CD8-positive, alpha-beta memory T cell (primary cell): ENCODE results near the gene UPF2. TPM values are rescaled to one million over a fixed set of nuclear protein-coding genes. Genes with fewer than 3 reads are reported as not detected.

Experiments
- CTCF ChIA-PET: fragments of 350-600 bp; sonication (Branson Sonifier 250); formaldehyde crosslinking; loops from one replicate; lab custom pipeline; 2021; ENCODE audit warnings: antibody characterized with exemption; lab: Charles Lee
- POLR2A ChIA-PET: fragments of 350-600 bp; sonication (Branson Sonifier 250); formaldehyde crosslinking; loops from one replicate; lab custom pipeline; 2021; ENCODE audit warnings: antibody characterized with exemption; lab: Charles Lee
- DNase-seq, 5 donors: peaks; one replicate each; pipeline versions ENCODE4 v3.0.0 to v3.0.0-alpha.2; 2020 to 2022; ENCODE audit warnings: mixed read lengths in 1 of 5
- H3K27ac ChIP-seq: one replicate; pipeline ENCODE4 v1.7.0; 2013; ENCODE audit warnings: low read depth, mild to moderate bottlenecking, low read length, moderate library complexity
- H3K27me3 ChIP-seq: 2 replicates; pipeline ENCODE4 v1.7.0; 2013; ENCODE audit warnings: low read length, mild to moderate bottlenecking; ENCODE audit not compliant: insufficient read depth, poor library complexity, severe bottlenecking
- H3K36me3 ChIP-seq: 2 replicates; pipeline ENCODE4 v1.7.0; 2013; ENCODE audit warnings: mild to moderate bottlenecking, low read length, moderate library complexity; ENCODE audit not compliant: insufficient read depth
- H3K4me1 ChIP-seq: 2 replicates; pipeline ENCODE4 v1.7.0; 2013; ENCODE audit warnings: mild to moderate bottlenecking, low read length, moderate library complexity; ENCODE audit not compliant: insufficient read depth
- H3K4me3 ChIP-seq: 2 replicates; pipeline ENCODE4 v1.7.0; 2013; ENCODE audit warnings: mild to moderate bottlenecking, low read length
- H3K9me3 ChIP-seq: 2 replicates; pipeline ENCODE4 v1.7.0; 2013; ENCODE audit warnings: mild to moderate bottlenecking, low read length
- H3K27ac Mint-ChIP-seq, 8 donors: one replicate each; pipeline ENCODE4 v1.8.0; 2020 to 2021; ENCODE audit warnings: mixed read lengths in 8 of 8, mild to moderate bottlenecking in 6 of 8, inconsistent platforms in 3 of 8, moderate library complexity in 3 of 8
- H3K27me3 Mint-ChIP-seq, 2 donors: one replicate each; pipeline ENCODE4 v1.8.0; 2020 to 2021; ENCODE audit warnings: mixed read lengths in 2 of 2, mild to moderate bottlenecking in 1 of 2, moderate library complexity in 1 of 2
- H3K36me3 Mint-ChIP-seq, 3 donors: one replicate each; pipeline ENCODE4 v1.8.0; 2020 to 2021; ENCODE audit warnings: mixed read lengths in 3 of 3, inconsistent platforms in 1 of 3, mild to moderate bottlenecking in 1 of 3
- H3K4me1 Mint-ChIP-seq, 3 donors: one replicate each; pipeline ENCODE4 v1.8.0; 2020 to 2021; ENCODE audit warnings: mixed read lengths in 3 of 3, inconsistent platforms in 1 of 3, mild to moderate bottlenecking in 1 of 3
- H3K4me3 Mint-ChIP-seq, 7 donors: one replicate each; pipeline ENCODE4 v1.8.0; 2020 to 2021; ENCODE audit warnings: mixed read lengths in 7 of 7, mild to moderate bottlenecking in 6 of 7, moderate library complexity in 4 of 7, inconsistent platforms in 2 of 7
- H3K9me3 Mint-ChIP-seq, 5 donors: one replicate each; pipeline ENCODE4 v1.8.0; 2020 to 2022; ENCODE audit warnings: mixed read lengths in 5 of 5, mild to moderate bottlenecking in 3 of 5, moderate library complexity in 2 of 5, inconsistent platforms in 1 of 5
- polyA plus RNA-seq: library from polyadenylated mRNA; unstranded; fragments of 300-500 nt; fragmentation: Illumina TruSeq; gene quantifications from one replicate; pipeline ENCODE4 v1.2.3, GENCODE V29; 2021
- total RNA-seq, 2 experiments: library from RNA; stranded (reverse); gene quantifications; one replicate each; pipeline ENCODE4 v1.2.3, GENCODE V29; 2021

UPF2 gene, protein sequence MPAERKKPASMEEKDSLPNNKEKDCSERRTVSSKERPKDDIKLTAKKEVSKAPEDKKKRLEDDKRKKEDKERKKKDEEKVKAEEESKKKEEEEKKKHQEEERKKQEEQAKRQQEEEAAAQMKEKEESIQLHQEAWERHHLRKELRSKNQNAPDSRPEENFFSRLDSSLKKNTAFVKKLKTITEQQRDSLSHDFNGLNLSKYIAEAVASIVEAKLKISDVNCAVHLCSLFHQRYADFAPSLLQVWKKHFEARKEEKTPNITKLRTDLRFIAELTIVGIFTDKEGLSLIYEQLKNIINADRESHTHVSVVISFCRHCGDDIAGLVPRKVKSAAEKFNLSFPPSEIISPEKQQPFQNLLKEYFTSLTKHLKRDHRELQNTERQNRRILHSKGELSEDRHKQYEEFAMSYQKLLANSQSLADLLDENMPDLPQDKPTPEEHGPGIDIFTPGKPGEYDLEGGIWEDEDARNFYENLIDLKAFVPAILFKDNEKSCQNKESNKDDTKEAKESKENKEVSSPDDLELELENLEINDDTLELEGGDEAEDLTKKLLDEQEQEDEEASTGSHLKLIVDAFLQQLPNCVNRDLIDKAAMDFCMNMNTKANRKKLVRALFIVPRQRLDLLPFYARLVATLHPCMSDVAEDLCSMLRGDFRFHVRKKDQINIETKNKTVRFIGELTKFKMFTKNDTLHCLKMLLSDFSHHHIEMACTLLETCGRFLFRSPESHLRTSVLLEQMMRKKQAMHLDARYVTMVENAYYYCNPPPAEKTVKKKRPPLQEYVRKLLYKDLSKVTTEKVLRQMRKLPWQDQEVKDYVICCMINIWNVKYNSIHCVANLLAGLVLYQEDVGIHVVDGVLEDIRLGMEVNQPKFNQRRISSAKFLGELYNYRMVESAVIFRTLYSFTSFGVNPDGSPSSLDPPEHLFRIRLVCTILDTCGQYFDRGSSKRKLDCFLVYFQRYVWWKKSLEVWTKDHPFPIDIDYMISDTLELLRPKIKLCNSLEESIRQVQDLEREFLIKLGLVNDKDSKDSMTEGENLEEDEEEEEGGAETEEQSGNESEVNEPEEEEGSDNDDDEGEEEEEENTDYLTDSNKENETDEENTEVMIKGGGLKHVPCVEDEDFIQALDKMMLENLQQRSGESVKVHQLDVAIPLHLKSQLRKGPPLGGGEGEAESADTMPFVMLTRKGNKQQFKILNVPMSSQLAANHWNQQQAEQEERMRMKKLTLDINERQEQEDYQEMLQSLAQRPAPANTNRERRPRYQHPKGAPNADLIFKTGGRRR
- 10 to 100 TPM; 39.8 to 42.4 TPM for total RNA-seq
- polyA plus RNA-seq = 18.5 TPM

DNA sequence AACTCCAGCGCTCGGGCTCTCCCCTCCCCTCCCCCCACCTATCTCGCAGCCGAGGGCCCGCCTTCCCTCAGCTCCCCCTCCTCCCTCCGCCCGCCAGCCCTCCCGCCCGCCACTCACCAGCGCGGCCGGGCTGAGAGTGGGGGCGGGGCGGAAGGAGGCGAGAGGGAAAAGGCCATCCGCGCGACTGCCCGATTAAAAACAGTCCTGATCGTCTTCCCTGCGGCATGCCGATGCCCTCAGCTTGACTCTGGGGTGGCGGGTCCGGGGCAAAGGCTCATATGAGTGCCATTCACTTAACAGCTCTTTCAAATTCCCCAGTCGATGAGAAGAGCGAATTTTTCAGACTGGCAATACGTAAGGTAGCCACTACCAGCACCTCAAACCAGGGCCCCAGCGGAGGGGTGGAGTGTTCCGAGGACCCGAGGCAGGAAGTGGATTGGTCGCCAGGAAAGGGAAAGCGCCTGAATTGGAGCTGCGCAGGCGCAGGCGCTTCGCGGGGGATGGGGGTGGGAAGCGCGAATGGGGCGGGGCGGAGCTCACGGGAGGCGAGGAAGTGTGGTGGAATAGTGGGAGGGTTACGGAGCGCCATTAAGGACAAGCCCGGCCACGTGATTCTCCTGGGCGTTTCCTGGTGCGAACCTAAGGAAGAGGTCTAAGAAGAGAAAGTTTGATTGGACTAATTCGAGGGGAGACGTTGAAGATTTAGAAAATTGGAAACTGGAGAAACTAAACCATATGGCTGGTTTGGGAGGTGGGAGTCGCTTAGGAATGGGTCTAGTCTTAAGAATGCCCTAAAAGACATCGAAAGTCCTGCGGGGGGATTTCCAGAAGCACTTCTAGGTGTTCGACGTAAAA lies at the start of gene UPF2:
Gene UPF2 (minus strand): TSS at position 13 of the 855 bp plus-strand sequence. CDS start 7,386 bp downstream, outside the sequence.
- peak within 1 kb of the TSS; percentile 97 to 100 (median 100) for H3K27ac Mint-ChIP-seq
- peak within 1 kb of the TSS; percentile 99 for H3K27ac ChIP-seq
- POLR2A ChIA-PET = interaction anchor here (0.8 to 1.9 kb wide), 6 partner anchors 10 to 153 kb away, joined by 3 to 17 read pairs (median 6); partner anchors contain the start of genes CDC123, DHTKD1 and NUDT5
- peaks cover 7% of the 10 kb centered on the region in 2 donors for H3K27me3 Mint-ChIP-seq
- H3K36me3 ChIP-seq = no peaks in the 10 kb centered on the region
- peak; percentile 94 to 99 (median 97) for DNase-seq
- H3K4me3 Mint-ChIP-seq = peak within 1 kb of the TSS; percentile 93 to 99 (median 98)
- H3K4me3 ChIP-seq = peak within 1 kb of the TSS; percentile 74
- peaks cover 0 to 11% (median 2%) of the 10 kb centered on the region in 3 donors for H3K36me3 Mint-ChIP-seq
- H3K9me3 Mint-ChIP-seq = no peaks in the 10 kb centered on the region
- H3K4me1 ChIP-seq = peaks cover 25% of the 10 kb centered on the region
- no peaks in the 10 kb centered on the region for H3K27me3 ChIP-seq
- CTCF ChIA-PET = interaction anchor here (1.0 to 1.6 kb wide), 4 partner anchors 8 to 153 kb away, joined by 3 to 10 read pairs (median 6); partner anchors contain the start of genes CDC123, DHTKD1 and NUDT5
- H3K4me1 Mint-ChIP-seq = peaks cover 28 to 49% (median 49%) of the 10 kb centered on the region in 3 donors
- H3K9me3 ChIP-seq = no peaks in the 10 kb centered on the region

DNA sequence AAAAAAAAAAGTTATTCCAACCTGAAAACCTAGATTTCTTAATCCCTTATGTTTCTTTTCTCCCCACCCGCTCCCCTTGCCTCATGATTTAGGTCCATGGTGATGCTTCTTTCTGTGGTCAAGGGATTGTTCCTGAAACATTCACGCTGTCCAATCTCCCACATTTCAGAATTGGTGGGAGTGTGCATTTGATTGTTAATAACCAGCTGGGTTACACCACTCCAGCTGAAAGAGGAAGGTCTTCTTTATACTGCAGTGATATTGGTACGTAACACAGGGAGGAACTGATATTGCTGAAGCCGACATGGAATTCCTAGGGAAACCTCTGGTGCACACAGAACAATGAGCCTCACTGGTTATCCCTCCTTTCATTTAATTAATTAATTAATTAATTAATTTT lies 48.8 kb upstream of the UPF2 start:
- Histone ChIP-seq H3K36me3 (peaks cover 6% of the 10 kb centered on the region), H3K27me3 (no peaks in the 10 kb centered on the region), H3K27ac (no peak overlapping the region), H3K9me3 (no peaks in the 10 kb centered on the region), H3K4me1 (no peaks in the 10 kb centered on the region), H3K4me3 (no peak overlapping the region)
- no peak for DNase-seq
- H3K9me3 Mint-ChIP-seq = no peaks in the 10 kb centered on the region
- H3K4me1 Mint-ChIP-seq = no peaks in the 10 kb centered on the region
- no peak overlapping the region for H3K4me3 Mint-ChIP-seq
- H3K27ac Mint-ChIP-seq = peak overlapping the region in 2 of 8 donors; percentile 61 to 66
- CTCF ChIA-PET = no interaction called here
- no peaks in the 10 kb centered on the region for H3K27me3 Mint-ChIP-seq
- POLR2A ChIA-PET = no interaction called here
- H3K36me3 Mint-ChIP-seq = peaks cover 8 to 71% (median 20%) of the 10 kb centered on the region in 3 donors

DNA sequence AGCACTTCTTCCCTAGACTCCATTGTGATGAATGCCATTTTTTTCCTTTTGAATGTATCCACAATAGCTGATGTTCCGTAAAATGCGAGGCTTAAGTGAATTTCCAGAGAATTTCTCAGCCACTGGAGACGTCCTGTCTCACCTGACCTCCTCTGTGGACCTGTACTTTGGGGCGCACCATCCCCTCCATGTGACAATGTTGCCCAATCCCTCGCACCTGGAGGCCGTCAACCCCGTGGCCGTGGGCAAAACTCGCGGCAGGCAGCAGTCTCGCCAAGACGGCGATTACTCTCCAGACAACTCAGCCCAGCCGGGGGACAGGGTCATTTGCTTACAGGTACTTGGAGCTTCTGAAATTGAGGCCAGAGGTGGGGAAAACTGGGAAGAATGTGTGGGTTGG lies 46.3 kb upstream of the UPF2 start:
- H3K4me3 ChIP-seq = no peak overlapping the region
- H3K36me3 ChIP-seq = peaks cover 6% of the 10 kb centered on the region
- no peak for DNase-seq
- H3K9me3 Mint-ChIP-seq = no peaks in the 10 kb centered on the region
- peak overlapping the region in 3 of 8 donors; percentile 3 to 96 (median 79) for H3K27ac Mint-ChIP-seq
- ChIA-PET POLR2A (no interaction called here), CTCF (no interaction called here)
- H3K4me3 Mint-ChIP-seq = no peak overlapping the region
- no peaks in the 10 kb centered on the region for H3K4me1 Mint-ChIP-seq
- H3K9me3 ChIP-seq = no peaks in the 10 kb centered on the region
- no peak overlapping the region for H3K27ac ChIP-seq
- no peaks in the 10 kb centered on the region for H3K27me3 ChIP-seq
- peaks cover 8 to 71% (median 21%) of the 10 kb centered on the region in 3 donors for H3K36me3 Mint-ChIP-seq
- no peaks in the 10 kb centered on the region for H3K27me3 Mint-ChIP-seq
- no peaks in the 10 kb centered on the region for H3K4me1 ChIP-seq

DNA sequence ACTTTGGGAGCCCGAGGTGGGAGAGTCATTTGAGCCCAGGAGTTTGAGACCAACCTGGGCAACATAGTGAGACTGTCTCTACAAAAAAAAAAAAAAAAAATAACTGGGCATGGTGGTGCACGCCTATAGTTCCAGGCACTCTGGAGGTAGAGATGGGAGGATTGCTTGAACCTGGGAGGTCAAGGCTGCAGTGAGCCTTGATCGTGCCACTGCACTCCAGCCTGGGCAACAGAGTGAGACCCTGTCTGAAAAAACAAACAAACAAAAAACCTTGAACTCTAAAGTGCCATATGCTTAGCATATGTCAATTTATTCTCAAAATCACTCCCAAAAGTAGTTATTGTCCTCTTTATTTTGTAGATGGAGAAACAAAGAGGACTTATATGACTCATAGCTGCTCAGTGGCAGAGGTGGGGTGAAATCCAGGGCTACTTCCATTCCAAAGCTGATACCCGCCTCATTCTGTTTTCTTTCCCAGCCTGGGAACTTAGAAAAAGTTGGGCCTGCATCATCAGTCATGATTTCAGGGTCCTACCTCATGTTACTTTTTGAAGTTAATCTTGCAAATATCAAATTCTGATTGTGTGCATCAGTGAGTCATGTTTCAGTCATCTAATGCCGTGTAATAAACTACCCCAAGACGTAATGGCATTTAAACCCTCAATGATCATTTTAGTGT lies 39.4 kb upstream of the UPF2 start:
- Histone ChIP-seq H3K27me3 (no peaks in the 10 kb centered on the region), H3K36me3 (peaks cover 4% of the 10 kb centered on the region), H3K4me3 (no peak overlapping the region), H3K4me1 (no peaks in the 10 kb centered on the region), H3K9me3 (no peaks in the 10 kb centered on the region), H3K27ac (no peak overlapping the region)
- Mint-ChIP-seq H3K27me3 (peaks cover 0 to 1% of the 10 kb centered on the region in 2 donors), H3K4me3 (no peak overlapping the region), H3K36me3 (peaks cover 7 to 45% (median 10%) of the 10 kb centered on the region in 3 donors), H3K4me1 (no peaks in the 10 kb centered on the region), H3K9me3 (no peaks in the 10 kb centered on the region), H3K27ac (peak overlapping the region in 1 of 8 donors; percentile 36)
- no peak for DNase-seq
- POLR2A ChIA-PET = interaction anchor here (0.6 kb wide), 1 partner anchor 917 kb away, joined by 3 read pairs; no protein-coding TSS in a partner anchor
- CTCF ChIA-PET = interaction anchor here (1.0 kb wide), 1 partner anchor 9 kb away, joined by 3 read pairs; no protein-coding TSS in a partner anchor

DNA sequence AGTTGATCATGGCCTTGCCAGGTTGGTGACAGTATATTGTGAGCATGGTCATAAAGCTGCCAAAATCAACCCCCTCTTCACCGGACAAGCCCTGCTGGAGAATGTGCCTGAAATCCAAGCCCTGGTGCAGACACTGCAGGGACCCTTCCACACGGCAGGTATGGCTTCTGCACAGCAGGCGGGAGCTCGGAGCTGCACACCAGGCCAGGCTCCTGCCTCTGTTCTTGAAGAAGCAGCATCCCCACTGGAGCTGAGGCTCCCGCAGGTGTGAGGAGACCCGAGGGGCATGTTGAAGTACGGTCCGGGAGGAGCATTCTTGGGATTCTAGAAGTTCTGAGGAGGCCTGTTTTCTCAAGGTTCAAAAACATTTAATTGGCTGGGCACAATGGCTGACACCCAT lies 38.9 kb upstream of the UPF2 start:
- H3K4me1 ChIP-seq = no peaks in the 10 kb centered on the region
- H3K9me3 ChIP-seq = no peaks in the 10 kb centered on the region
- ChIA-PET CTCF (interaction anchor here (1.0 kb wide), 1 partner anchor 9 kb away, joined by 3 read pairs; no protein-coding TSS in a partner anchor), POLR2A (interaction anchor here (0.6 kb wide), 1 partner anchor 917 kb away, joined by 3 read pairs; no protein-coding TSS in a partner anchor)
- H3K27ac Mint-ChIP-seq = no peak overlapping the region
- no peaks in the 10 kb centered on the region for H3K9me3 Mint-ChIP-seq
- H3K27me3 Mint-ChIP-seq = peaks cover 0 to 1% of the 10 kb centered on the region in 2 donors
- peaks cover 7 to 39% (median 8%) of the 10 kb centered on the region in 3 donors for H3K36me3 Mint-ChIP-seq
- H3K27me3 ChIP-seq = no peaks in the 10 kb centered on the region
- H3K27ac ChIP-seq = no peak overlapping the region
- no peak overlapping the region for H3K4me3 ChIP-seq
- no peaks in the 10 kb centered on the region for H3K36me3 ChIP-seq
- no peak for DNase-seq
- H3K4me1 Mint-ChIP-seq = no peaks in the 10 kb centered on the region
- no peak overlapping the region for H3K4me3 Mint-ChIP-seq

DNA sequence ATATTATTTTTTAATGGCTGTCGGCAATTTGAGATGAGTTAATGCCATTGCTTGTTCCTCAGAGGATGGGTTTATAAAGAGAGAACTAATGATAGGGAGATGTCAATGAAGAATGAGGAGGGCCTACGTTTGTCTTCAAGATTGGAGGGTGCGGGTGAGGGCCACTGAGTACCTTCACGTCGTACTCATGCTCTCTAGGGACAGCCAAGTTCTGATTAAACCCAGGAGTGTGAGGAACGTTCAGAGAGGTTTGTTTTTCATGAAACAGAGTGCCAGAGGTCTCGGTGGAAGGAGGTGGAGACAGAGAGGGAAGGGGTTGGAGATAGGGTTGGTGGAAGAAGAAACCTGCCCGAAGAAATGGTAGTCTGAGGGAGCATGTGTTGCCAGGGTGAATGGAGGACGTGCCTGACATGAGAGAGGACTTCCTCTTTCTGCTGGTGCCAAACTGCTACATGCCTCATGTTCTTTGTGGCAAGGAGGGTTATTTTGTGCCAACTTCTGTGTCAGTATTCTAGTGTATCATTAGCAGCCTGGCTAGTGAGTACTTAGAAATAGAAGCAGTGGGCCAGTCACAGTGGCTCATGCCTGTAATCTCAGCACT lies 35.1 kb upstream of the UPF2 start:
- ChIA-PET POLR2A (no interaction called here), CTCF (no interaction called here)
- Histone ChIP-seq H3K27ac (no peak overlapping the region), H3K4me3 (no peak overlapping the region), H3K36me3 (no peaks in the 10 kb centered on the region), H3K27me3 (no peaks in the 10 kb centered on the region), H3K4me1 (no peaks in the 10 kb centered on the region), H3K9me3 (no peaks in the 10 kb centered on the region)
- no peak overlapping the region for H3K4me3 Mint-ChIP-seq
- H3K4me1 Mint-ChIP-seq = peaks cover 0 to 5% (median 0%) of the 10 kb centered on the region in 3 donors
- H3K27ac Mint-ChIP-seq = no peak overlapping the region
- H3K9me3 Mint-ChIP-seq = no peaks in the 10 kb centered on the region
- H3K27me3 Mint-ChIP-seq = peaks cover 0 to 1% of the 10 kb centered on the region in 2 donors
- no peak for DNase-seq
- H3K36me3 Mint-ChIP-seq = peaks cover 4 to 23% (median 7%) of the 10 kb centered on the region in 3 donors
